Stimulated activated CD8-positive, alpha-beta memory T cell treated with anti-CD3 and anti-CD28 coated beads, Interleukin-7, amount 100 ng/mL, for 48 hours (primary cell): Measurements from ENCODE around the gene CLEC18C.
"Not testable (repeated sequence)": the region's sequence is repeated elsewhere in the genome, so short reads cannot be mapped to it uniquely, and the experiment has no call there.

Source experiments
- DNase-seq, 2 donors: peaks; one replicate each; pipeline ENCODE4 v3.0.0-alpha.2; 2020; ENCODE audit warnings: low read depth in 1 of 2; ENCODE audit errors: extremely low read depth in 1 of 2

The CLEC18C gene

GRCh38 chr16:70159355-70160348, 13.9 kb upstream of the CLEC18C start:
- no peak for DNase-seq

- DNase-seq = no peak
Measured at GRCh38 chr16:70160388-70160787, 13.2 kb upstream of the CLEC18C start.

GRCh38 chr16:70160821-70161220, 12.8 kb upstream of the CLEC18C start:
- DNase-seq = no peak

GRCh38 chr16:70161350-70161749, 12.2 kb upstream of the CLEC18C start:
- no peak for DNase-seq

- DNase-seq = no peak
Measured at GRCh38 chr16:70162041-70162451, 11.5 kb upstream of the CLEC18C start.

GRCh38 chr16:70163596-70163995, 10.0 kb upstream of the CLEC18C start:
- DNase-seq = no peak

GRCh38 chr16:70166688-70167087, 6.9 kb upstream of the CLEC18C start:
- not testable (repeated sequence) for DNase-seq

- DNase-seq = not testable (repeated sequence)
Measured at GRCh38 chr16:70173916-70174315, 329 bp downstream of the CLEC18C start.

GRCh38 chr16:70174387-70174932, 873 bp downstream of the CLEC18C start:
- not testable (repeated sequence) for DNase-seq

- DNase-seq = not testable (repeated sequence)
Measured at GRCh38 chr16:70187858-70188607, 14.4 kb downstream of the CLEC18C start.

- DNase-seq = not testable (repeated sequence)
Measured at GRCh38 chr16:70188608-70188915, 15.0 kb downstream of the CLEC18C start.

GRCh38 chr16:70190574-70190973, 17.0 kb downstream of the CLEC18C start:
- DNase-seq = not testable (repeated sequence)

GRCh38 chr16:70196683-70197300, 23.2 kb downstream of the CLEC18C start:
- DNase-seq = not testable (repeated sequence)

- DNase-seq = not testable (repeated sequence)
Measured at GRCh38 chr16:70197611-70198010, 24.0 kb downstream of the CLEC18C start.

- DNase-seq = not testable (repeated sequence)
Measured at GRCh38 chr16:70198230-70198629, 24.6 kb downstream of the CLEC18C start.

- not testable (repeated sequence) for DNase-seq
Measured at GRCh38 chr16:70198666-70199065, 25.1 kb downstream of the CLEC18C start.

GRCh38 chr16:70199170-70199569, 25.6 kb downstream of the CLEC18C start:
- DNase-seq = not testable (repeated sequence)

GRCh38 chr16:70200063-70200462, 26.5 kb downstream of the CLEC18C start:
- DNase-seq = not testable (repeated sequence)

GRCh38 chr16:70203508-70203907, 29.9 kb downstream of the CLEC18C start:
- DNase-seq = not testable (repeated sequence)

GRCh38 chr16:70204010-70204409, 30.4 kb downstream of the CLEC18C start:
- DNase-seq = not testable (repeated sequence)
